Endothelial cell of umbilical vein (primary cell): Measurements from ENCODE around the gene ST6GAL1. TPM values are rescaled to one million over a fixed set of nuclear protein-coding genes. Genes with fewer than 3 reads are reported as not detected.

Source experiments
- BruUV-seq: library from RNA; stranded (reverse); fragments of 400-500 nt; replicated peaks from 2 replicates; lab custom pipeline; 2021; lab: Mats Ljungman, UMichigan
- CTCF ChIA-PET: fragments of 300-600, 350-600 bp; sonication (Branson Sonifier 250); formaldehyde crosslinking; loops from one replicate; lab custom pipeline; 2021; ENCODE audit warnings: antibody characterized with exemption, inconsistent platforms; lab: Charles Lee
- POLR2A ChIA-PET: fragments of 300-600, 350-600 bp; sonication (Branson Sonifier 250); formaldehyde crosslinking; loops from one replicate; lab custom pipeline; 2021; ENCODE audit warnings: antibody characterized with exemption, inconsistent platforms; lab: Charles Lee
- DNase-seq: peaks from one replicate; pipeline ENCODE4 v3.0.0-alpha.2; 2011; ENCODE audit warnings: low read depth, low spot score
- FAIRE-seq: peaks from 2 replicates; lab custom pipeline; 2011; peaks lifted over from hg19 to GRCh38; lab: Jason Lieb, UNC
- H2AFZ ChIP-seq: 2 replicates; pipeline ENCODE4 v1.6.0; 2012; ENCODE audit warnings: low read depth, low read length, control low read depth, inconsistent platforms
- H3K27ac ChIP-seq: 2 replicates; pipeline ENCODE4 v1.5.1; 2011; ENCODE audit warnings: low read depth, mild to moderate bottlenecking, control low read depth, low read length, moderate library complexity; ENCODE audit not compliant: insufficient read depth
- H3K27me3 ChIP-seq, 2 experiments: 2 replicates each; pipeline versions ENCODE4 v1.6.0 to v1.6.1; 2011; ENCODE audit warnings: low read length in 2 of 2, mixed read lengths in 1 of 2; ENCODE audit not compliant: control insufficient read depth in 2 of 2, insufficient read depth in 2 of 2
- H3K36me3 ChIP-seq, 2 experiments: 2 replicates in 1 of 2; 3 replicates in 1 of 2; pipeline ENCODE4 v1.5.1; 2011; ENCODE audit warnings: low read length in 2 of 2, mild to moderate bottlenecking in 1 of 2, moderate library complexity in 1 of 2; ENCODE audit not compliant: control insufficient read depth in 2 of 2, insufficient read depth in 2 of 2; ENCODE audit errors: extremely low read depth in 1 of 2
- H3K4me1 ChIP-seq: 3 replicates; pipeline ENCODE4 v1.5.1; 2011; ENCODE audit warnings: mild to moderate bottlenecking, low read length; ENCODE audit not compliant: control insufficient read depth, insufficient read depth; ENCODE audit errors: extremely low read depth
- H3K4me2 ChIP-seq: 2 replicates; pipeline ENCODE4 v1.6.1; 2011; ENCODE audit warnings: low read length, control low read depth, mixed read lengths; ENCODE audit not compliant: insufficient read depth
- H3K4me3 ChIP-seq, 3 experiments: fragments of 200-600 bp in 1 of 3; sonication (generic), shearing (Covaris generic) in 1 of 3; replicated peaks in 1 of 3; 2 replicates each; pipeline ENCODE4 v1.5.1; 2011 to 2016; ENCODE audit warnings: control low read depth in 3 of 3, low read length in 3 of 3, mild to moderate bottlenecking in 2 of 3, inconsistent platforms in 1 of 3, low read depth in 1 of 3, moderate library complexity in 1 of 3; ENCODE audit not compliant: insufficient read depth in 1 of 3
- H3K79me2 ChIP-seq: 2 replicates; pipeline ENCODE4 v1.6.0; 2012; ENCODE audit warnings: low read length, inconsistent platforms; ENCODE audit not compliant: control insufficient read depth, insufficient read depth
- H3K9ac ChIP-seq: replicated peaks from 2 replicates; pipeline ENCODE3; 2011; ENCODE audit warnings: low read length, control low read depth; ENCODE audit not compliant: insufficient read depth; ENCODE audit errors: extremely low read depth
- H3K9me1 ChIP-seq: replicated peaks from 3 replicates; pipeline ENCODE4 v1.6.0; 2011; ENCODE audit warnings: mild to moderate bottlenecking, low read length; ENCODE audit not compliant: control insufficient read depth, insufficient read depth; ENCODE audit errors: extremely low read depth
- H3K9me3 ChIP-seq: replicated peaks from 2 replicates; pipeline ENCODE4 v1.5.1; 2012; ENCODE audit warnings: low read length, inconsistent platforms; ENCODE audit not compliant: control insufficient read depth, insufficient read depth
- H4K20me1 ChIP-seq: replicated peaks from 2 replicates; pipeline ENCODE3; 2011; ENCODE audit warnings: mild to moderate bottlenecking, low read length; ENCODE audit not compliant: control insufficient read depth, insufficient read depth; ENCODE audit errors: extremely low read depth
- CTCF ChIP-seq, 2 donors: IDR thresholded peaks; 1 replicate in 1 of 2; 2 replicates in 1 of 2; pipeline ENCODE4 v1.5.1; 2011; ENCODE audit warnings: low read length in 2 of 2, mild to moderate bottlenecking in 2 of 2, moderate library complexity in 2 of 2, control low read depth in 1 of 2, inconsistent platforms in 1 of 2, low read depth in 1 of 2; ENCODE audit not compliant: insufficient read depth in 1 of 2; ENCODE audit errors: extremely low read depth in 1 of 2
- EZH2 ChIP-seq: IDR thresholded peaks from 2 replicates; pipeline ENCODE4 v1.6.1; 2012; ENCODE audit warnings: borderline replicate concordance, low read depth, mild to moderate bottlenecking, moderate library complexity, low read length, inconsistent platforms; ENCODE audit not compliant: severe bottlenecking
- FOS ChIP-seq: IDR thresholded peaks from 2 replicates; pipeline ENCODE4 v1.6.1; 2011; ENCODE audit warnings: mild to moderate bottlenecking, low read length, moderate library complexity, borderline replicate concordance; ENCODE audit not compliant: insufficient read depth
- GATA2 ChIP-seq: IDR thresholded peaks from 2 replicates; pipeline ENCODE4 v1.7.0; 2011; ENCODE audit warnings: low read depth, mild to moderate bottlenecking, moderate library complexity, mixed read lengths, low read length; ENCODE audit not compliant: insufficient read length, insufficient read depth
- JUN ChIP-seq: IDR thresholded peaks from 2 replicates; pipeline ENCODE4 v1.6.1; 2011; ENCODE audit warnings: borderline replicate concordance, low read depth; ENCODE audit not compliant: insufficient read length, insufficient read depth
- MAX ChIP-seq: IDR thresholded peaks from 2 replicates; pipeline ENCODE4 v1.6.1; 2011; ENCODE audit not compliant: insufficient read depth, insufficient read length
- MYC ChIP-seq: IDR thresholded peaks from one replicate; pipeline ENCODE4 v1.6.1; 2011; ENCODE audit warnings: mild to moderate bottlenecking, low read depth, low read length
- POLR2A ChIP-seq: IDR thresholded peaks from 2 replicates; pipeline ENCODE4 v1.6.1; 2012; ENCODE audit warnings: low read depth, mild to moderate bottlenecking, control low read depth, low read length
- POLR2AphosphoS5 ChIP-seq: IDR thresholded peaks from 2 replicates; pipeline ENCODE4 v1.6.1; 2012; ENCODE audit warnings: low read depth, mild to moderate bottlenecking, control low read depth, low read length, moderate library complexity; ENCODE audit not compliant: insufficient read depth
- dilution Hi-C: fragments of 300-500 bp; cut with MboI; formaldehyde crosslinking; loops from one replicate; pipeline ENCODE4 v1.15.0; 2019; ENCODE audit warnings: low sequenced_read_pairs; ENCODE audit not compliant: extremely low pct_ligation_motif_present
- intact Hi-C: fragments of 100-400 bp; cut with micrococcal nuclease; formaldehyde crosslinking; loops from one replicate; pipeline ENCODE4 v1.10.0; 2022
- polyA plus RNA-seq, 4 experiments: library from polyadenylated mRNA; depleted of rRNA in 3 of 4; stranded (reverse) in 3 of 4; unstranded in 1 of 4; fragments of >200 nt; gene quantifications; 2 replicates each; pipeline versions ENCODE4 v1.2.1 to v1.2.3, GENCODE V29; 2011 to 2012; ENCODE audit warnings: missing spikeins in 1 of 4
- total RNA-seq: library from RNA; stranded (reverse); gene quantifications from 2 replicates; pipeline ENCODE4 v1.2.3, GENCODE V29; 2021

ST6GAL1 gene
- total and polyA plus RNA-seq, 2 donors (not counting 3 experiments of a cell fraction or from before 2014, with no cell fraction given) = 63.9 to 101 TPM

- CTCF ChIA-PET = interaction anchor here (1.2 to 2.0 kb wide), 2 partner anchors 17 to 90 kb away, joined by 5 to 6 read pairs; no protein-coding TSS in a partner anchor
- no peaks in the 10 kb centered on the region for H3K9me1 ChIP-seq
- no peak for FAIRE-seq
- peaks cover 1% of the 10 kb centered on the region for H3K4me1 ChIP-seq
- POLR2A ChIA-PET = no interaction called here
- no peak overlapping the region for H3K4me3 ChIP-seq
- intact Hi-C loops = no loop called here
- no peak overlapping the region for H2AFZ ChIP-seq
- no peak for DNase-seq
- no peaks in the 10 kb centered on the region for H4K20me1 ChIP-seq
- H3K9ac ChIP-seq = no peak overlapping the region
- no peak overlapping the region for H3K4me2 ChIP-seq
- peaks cover 3 to 28% of the 10 kb centered on the region in 2 experiments for H3K36me3 ChIP-seq
- TF ChIP-seq JUN (no peak), CTCF (IDR thresholded peaks at IDR 0.05; ENCODE audit: extremely low read depth in 1 of 2, insufficient read depth in 1 of 2, low read depth in 1 of 2, low read length in 2 of 2) (no peak), EZH2 (no peak), MAX (no peak), MYC (no peak), GATA2 (no peak), POLR2A (no peak), FOS (no peak), POLR2AphosphoS5 (no peak)
- BruUV-seq = no TSS peak
- H3K27me3 ChIP-seq = no peaks in the 10 kb centered on the region
- peaks cover 45% of the 10 kb centered on the region for H3K79me2 ChIP-seq
- H3K9me3 ChIP-seq = no peaks in the 10 kb centered on the region
- H3K27ac ChIP-seq = no peak overlapping the region
- dilution Hi-C loops = no loop called here
These were observed 8.4 kb downstream of the ST6GAL1 start for GRCh38 chr3:186938716-186939115.
